Measurements from ENCODE around the gene GPR150. TPM values are rescaled to one million over a fixed set of nuclear protein-coding genes. Genes with fewer than 3 reads are reported as not detected.

The GPR150 gene
- total and polyA plus RNA-seq, 2 of the 4 experiments (the other 2 are of a cell fraction): under 0.01 to 0.10 TPM

- Histone ChIP-seq H2AK5ac (ENCODE audit: low read depth, low read length) (peak within 1 kb of the TSS; percentile 37; the same call in 1 of the 2 replicates), H2BK5ac (ENCODE audit: low read depth, low read length, poor library complexity, severe bottlenecking) (peak within 1 kb of the TSS; percentile 37), H3K9ac (ENCODE audit: low read depth, low read length) (peak within 1 kb of the TSS; percentile 78), H3K36me3 (ENCODE audit: control insufficient read depth, insufficient read depth, low read length) (no peaks in the 10 kb centered on the region), H3K9me1 (ENCODE audit: insufficient read depth, low read length) (no peaks in the 10 kb centered on the region), H4K8ac (ENCODE audit: low read depth in 2 of 2, low read length in 2 of 2) (peak within 1 kb of the TSS; percentile 39 to 86), H3K18ac (ENCODE audit: low read depth, low read length) (peak within 1 kb of the TSS; percentile 88), H2AK9ac (replicated peaks; ENCODE audit: low read depth, low read length, poor library complexity) (peak within 1 kb of the TSS; percentile 93), H3K4me1 (ENCODE audit: control insufficient read depth, insufficient read depth, low read length) (peaks cover 4% of the 10 kb centered on the region), H4K5ac (ENCODE audit: low read depth, low read length) (peak within 1 kb of the TSS; percentile 80), H2BK120ac (ENCODE audit: low read depth, low read length) (peak within 1 kb of the TSS; percentile 70), H3K4me3 (ENCODE audit: insufficient read depth, low read depth, low read length) (peak within 1 kb of the TSS; percentile 55), H3K4me2 (ENCODE audit: low read depth, low read length) (peak within 1 kb of the TSS; percentile 97), H3K14ac (replicated peaks; ENCODE audit: low read depth, low read length) (peak within 1 kb of the TSS; percentile 82), H4K91ac (ENCODE audit: insufficient read depth, low read depth, low read length) (peak within 1 kb of the TSS; percentile 61), H3K4ac (ENCODE audit: low read depth, low read length) (peak within 1 kb of the TSS; percentile 84), H2BK15ac (ENCODE audit: low read depth, low read length) (peak within 1 kb of the TSS; percentile 24; the same call in 1 of the 3 replicates), H3K27ac (ENCODE audit: insufficient read depth, low read length) (peak within 1 kb of the TSS; percentile 59), H2BK20ac (ENCODE audit: low read depth, low read length) (peak within 1 kb of the TSS; percentile 68; the same call in 1 of the 2 replicates), H3K27me3 (ENCODE audit: control insufficient read depth, insufficient read depth, low read length) (no peaks in the 10 kb centered on the region), H3K79me1 (ENCODE audit: low read depth in 1 of 2, low read length in 2 of 2) (no peaks in the 10 kb centered on the region), H3K9me3 (ENCODE audit: control insufficient read depth, insufficient read depth, low read length) (no peaks in the 10 kb centered on the region), H3K23ac (ENCODE audit: low read depth, low read length) (peak within 1 kb of the TSS; percentile 92), H4K20me1 (ENCODE audit: insufficient read depth, low read length) (no peaks in the 10 kb centered on the region), H2AFZ (replicated peaks; ENCODE audit: low read length, poor library complexity) (peak within 1 kb of the TSS; percentile 94), H3K56ac (ENCODE audit: extremely low read depth, insufficient read depth, low read length) (peak within 1 kb of the TSS; percentile 55; the same call in 1 of the 2 replicates)
- dilution Hi-C loops (cut with HindIII; ENCODE audit: low sequenced_read_pairs, unreplicated experiment): no loop called here
- no TSS peak for BruUV-seq (replicated peaks)
- in situ Hi-C loops (cut with MboI; ENCODE audit: low sequenced_read_pairs): loop anchor here (25.0 kb wide), 1 partner anchor 666 kb away; no protein-coding TSS in a partner anchor
- 2% methylated on average over 28 of the region's 60 CpGs; no CpG with 5 or more reads in 1 of the 2 experiments for WGBS, 2 experiments (ENCODE audit: extremely low coverage in 2 of 2, insufficient read length in 1 of 2)
- intact Hi-C loops (cut with micrococcal nuclease): loop anchor here (5.0 to 10.0 kb wide), 2 partner anchors 86 to 958 kb away; partner anchors contain the start of gene RHOBTB3
- CTCF ChIA-PET: interaction anchor here (0.6 to 1.8 kb wide), 8 partner anchors 17 to 300 kb away, joined by 3 to 6 read pairs (median 4); no protein-coding TSS in a partner anchor
- POLR2A ChIA-PET (ENCODE audit: unreplicated experiment): interaction anchor here (0.7 kb wide), 1 partner anchor 176 kb away, joined by 3 read pairs; the partner anchor contains the start of gene GLRX
- DNase-seq (peak; percentile 93), ATAC-seq (ENCODE audit: low read depth) (peak; percentile 96)
- TF ChIP-seq CHD1 (IDR thresholded peaks at IDR 0.05; ENCODE audit: low read depth, low read length): no peak
- peak; percentile 95 for TF ChIP-seq USF2 (IDR thresholded peaks at IDR 0.05; ENCODE audit: low read depth, low read length)
- TF ChIP-seq SMC3 (IDR thresholded peaks at IDR 0.05; ENCODE audit: low read depth, low read length): no peak
- peak; percentile 95 for TF ChIP-seq BHLHE40 (IDR thresholded peaks at IDR 0.05; ENCODE audit: low read depth, low read length)
- TF ChIP-seq POLR2A (IDR thresholded peaks at IDR 0.05; ENCODE audit: low read depth, low read length): peak; percentile 83; the same call in 1 of the 2 replicates
- no peak for TF ChIP-seq CEBPB (IDR thresholded peaks at IDR 0.05; ENCODE audit: low read depth, low read length)
- peak; percentile 75 for TF ChIP-seq MAZ (IDR thresholded peaks at IDR 0.05; ENCODE audit: borderline replicate concordance, low read depth, low read length)
- no peak for TF ChIP-seq RAD21 (IDR thresholded peaks at IDR 0.05; ENCODE audit: low read length)
- no peak for TF ChIP-seq FOS (IDR thresholded peaks at IDR 0.05; ENCODE audit: low read depth, low read length)
- TF ChIP-seq MXI1 (IDR thresholded peaks at IDR 0.05; ENCODE audit: borderline replicate concordance, low read depth, low read length): peak; percentile 62; the same call in 1 of the 2 replicates
- TF ChIP-seq CTCF (conservative IDR thresholded peaks at IDR 0.05; ENCODE audit: low read depth, low read length): peak; percentile 10; the same call in 1 of the 2 replicates
- no peak for TF ChIP-seq RFX5 (IDR thresholded peaks at IDR 0.05; ENCODE audit: low read depth, low read length)
- TF ChIP-seq NFE2L2 (IDR thresholded peaks at IDR 0.05; ENCODE audit: low read depth, low read length): no peak
- TF ChIP-seq RCOR1 (IDR thresholded peaks at IDR 0.05; ENCODE audit: insufficient replicate concordance, low read length): no peak
- TF ChIP-seq MAFK (IDR thresholded peaks at IDR 0.05; ENCODE audit: low read depth, low read length): no peak
Measured at GRCh38 chr5:95646569-95647431, 26.9 kb downstream of the GPR150 start, which contains the start of gene RFESD. Gene RFESD (plus strand): TSS chr5:95646777. CDS start chr5:95652272, 5,495 bp downstream.

Measured in IMR-90 (cell line).